Esophagus squamous epithelium (tissue), 5 donors: ENCODE data around the gene GARNL3. TPM values are rescaled to one million over a fixed set of nuclear protein-coding genes. Genes with fewer than 3 reads are reported as not detected.

Experiments used
- DNase-seq: peaks from one replicate; lab custom pipeline; 2025; lab: John Stamatoyannopoulos, UW
- H3K27ac ChIP-seq, 4 donors: fragments of 200-600 bp; sonication (generic); one replicate each; pipeline ENCODE4 v1.5.1; 2016 to 2019; ENCODE audit warnings: mild to moderate bottlenecking in 1 of 4
- H3K27me3 ChIP-seq, 4 donors: fragments of 200-600 bp; sonication (generic); 1 replicate in 3 of 4; 2 replicates in 1 of 4; pipeline versions ENCODE4 v1.5.1 to v1.6.0; 2017 to 2021; ENCODE audit warnings: antibody characterized with exemption in 1 of 4
- H3K36me3 ChIP-seq, 3 donors: fragments of 200-600 bp; sonication (generic); one replicate each; pipeline ENCODE4 v1.5.1; 2016 to 2019
- H3K4me1 ChIP-seq, 3 donors: fragments of 200-600 bp; sonication (generic); one replicate each; pipeline ENCODE4 v1.5.1; 2017 to 2019
- H3K4me3 ChIP-seq, 4 donors: fragments of 200-600 bp; sonication (generic); 1 replicate in 3 of 4; 2 replicates in 1 of 4; pipeline ENCODE4 v1.5.1; 2016 to 2019; ENCODE audit warnings: mild to moderate bottlenecking in 2 of 4, moderate library complexity in 1 of 4
- H3K9me3 ChIP-seq, 3 donors: fragments of 200-600 bp; sonication (generic); one replicate each; pipeline ENCODE4 v1.5.1; 2016 to 2019
- POLR2A ChIP-seq, 4 donors: fragments of 450-650 bp; IDR thresholded peaks; one replicate each; pipeline ENCODE4 v1.6.1; 2017; ENCODE audit warnings: antibody characterized with exemption in 4 of 4, mild to moderate bottlenecking in 4 of 4, moderate library complexity in 3 of 4
- WGBS, 2 donors: methylation state at CpG; one replicate each; pipeline ENCODE4 v1.1.5; 2018; 5-methylcytosine and 5-hydroxymethylcytosine counted together
- intact Hi-C: fragments of 100-400 bp; cut with DNase I; formaldehyde crosslinking; loops from one replicate; pipeline ENCODE4 v1.15.0; 2022
- total RNA-seq, 4 donors: library from RNA; depleted of rRNA; stranded (reverse); fragments of >200 nt; gene quantifications; one replicate each; pipeline ENCODE4 v1.1.0, GENCODE V29; 2016
- TF ChIP-seq, protein P1 (sequence below), 6 experiments: fragments of 450-650 bp in 4 of 6; fragments of 200-600 bp in 2 of 6; sonication (generic) in 2 of 6; IDR thresholded peaks; one replicate each; pipeline ENCODE4 v1.5.1; 2016 to 2019; ENCODE audit warnings: antibody characterized with exemption in 6 of 6, mild to moderate bottlenecking in 4 of 6, moderate library complexity in 4 of 6
- donor health status: DM: yes; HTN: yes; CAD: no.

Gene GARNL3
- total RNA-seq, 4 donors from 2014 or later = 1.1 to 22.9 (median 8.2) TPM

GRCh38 chr9:127415657-127416056 is 151.1 kb downstream of the GARNL3 start:
- Histone ChIP-seq H3K27me3 (no peaks in the 10 kb centered on the region), H3K4me1 (peaks cover 10 to 65% (median 19%) of the 10 kb centered on the region in 3 donors), H3K36me3 (no peaks in the 10 kb centered on the region), H3K4me3 (no peak overlapping the region), H3K9me3 (no peaks in the 10 kb centered on the region), H3K27ac (peak overlapping the region in 2 of 4 donors; percentile 45 to 71)
- intact Hi-C loops = no loop called here
- DNase-seq = no peak
- TF ChIP-seq, protein P1, sequence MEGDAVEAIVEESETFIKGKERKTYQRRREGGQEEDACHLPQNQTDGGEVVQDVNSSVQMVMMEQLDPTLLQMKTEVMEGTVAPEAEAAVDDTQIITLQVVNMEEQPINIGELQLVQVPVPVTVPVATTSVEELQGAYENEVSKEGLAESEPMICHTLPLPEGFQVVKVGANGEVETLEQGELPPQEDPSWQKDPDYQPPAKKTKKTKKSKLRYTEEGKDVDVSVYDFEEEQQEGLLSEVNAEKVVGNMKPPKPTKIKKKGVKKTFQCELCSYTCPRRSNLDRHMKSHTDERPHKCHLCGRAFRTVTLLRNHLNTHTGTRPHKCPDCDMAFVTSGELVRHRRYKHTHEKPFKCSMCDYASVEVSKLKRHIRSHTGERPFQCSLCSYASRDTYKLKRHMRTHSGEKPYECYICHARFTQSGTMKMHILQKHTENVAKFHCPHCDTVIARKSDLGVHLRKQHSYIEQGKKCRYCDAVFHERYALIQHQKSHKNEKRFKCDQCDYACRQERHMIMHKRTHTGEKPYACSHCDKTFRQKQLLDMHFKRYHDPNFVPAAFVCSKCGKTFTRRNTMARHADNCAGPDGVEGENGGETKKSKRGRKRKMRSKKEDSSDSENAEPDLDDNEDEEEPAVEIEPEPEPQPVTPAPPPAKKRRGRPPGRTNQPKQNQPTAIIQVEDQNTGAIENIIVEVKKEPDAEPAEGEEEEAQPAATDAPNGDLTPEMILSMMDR (IDR thresholded peaks at IDR 0.05) = no peak
- TF ChIP-seq POLR2A (IDR thresholded peaks at IDR 0.05) = no peak
- WGBS, 2 donors = 27 to 45% methylated on average over 1 of the region's 1 CpG

DNA sequence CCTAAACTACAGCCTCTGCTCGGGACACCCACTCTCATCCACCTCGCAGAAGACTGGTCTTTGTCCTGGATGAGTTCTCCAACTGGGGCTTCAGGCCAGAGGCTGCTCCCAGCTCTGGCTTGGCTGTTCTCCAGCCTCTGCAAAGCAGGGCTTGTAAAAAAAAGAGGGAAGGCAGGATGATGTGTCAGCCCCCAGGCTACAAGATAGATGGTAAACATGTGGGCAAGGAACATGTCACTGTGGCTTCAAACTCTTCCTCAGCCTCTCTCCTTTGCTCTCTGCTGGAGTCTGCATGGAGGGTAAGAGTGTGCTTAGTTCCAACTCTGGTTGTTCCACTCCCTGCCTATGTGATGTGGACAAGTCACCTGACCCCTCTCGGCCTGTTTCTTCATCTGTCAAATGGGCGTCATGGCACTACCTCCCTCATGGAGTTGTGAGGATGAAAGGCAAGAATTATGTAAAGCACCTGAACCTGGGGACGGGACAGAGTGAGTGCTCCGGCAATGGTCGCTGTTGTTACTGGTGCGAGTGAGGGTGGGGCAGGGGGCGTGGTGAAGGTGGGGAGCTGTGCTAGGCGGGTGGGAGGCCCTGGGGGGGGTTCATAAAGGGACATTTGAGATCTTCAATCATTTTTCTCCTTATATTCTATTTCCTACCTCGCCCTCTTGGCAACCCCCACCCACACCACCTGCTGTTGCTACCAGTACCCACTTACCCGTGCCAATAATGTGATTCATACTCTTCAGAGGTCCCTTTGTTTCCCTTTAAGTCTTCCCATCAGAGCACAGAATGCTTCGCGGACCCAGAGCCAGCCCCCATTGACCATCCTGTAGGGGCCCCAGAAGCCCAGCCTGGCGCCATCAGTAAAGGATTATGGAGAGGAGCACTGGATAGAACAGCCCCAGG is 152.8 kb downstream of the GARNL3 start:
- H3K27me3 ChIP-seq = no peaks in the 10 kb centered on the region
- peaks cover 14 to 77% (median 24%) of the 10 kb centered on the region in 3 donors for H3K4me1 ChIP-seq
- no peak overlapping the region for H3K4me3 ChIP-seq
- 44 to 45% methylated on average over 10 to 12 of the region's 15 CpGs for WGBS, 2 donors
- TF ChIP-seq POLR2A (IDR thresholded peaks at IDR 0.05) = no peak
- H3K36me3 ChIP-seq = no peaks in the 10 kb centered on the region
- intact Hi-C loops = no loop called here
- H3K9me3 ChIP-seq = no peaks in the 10 kb centered on the region
- peak overlapping the region in 3 of 4 donors; percentile 21 to 74 (median 71) for H3K27ac ChIP-seq
- no peak for DNase-seq

GRCh38 chr9:127418037-127418471 is 153.5 kb downstream of the GARNL3 start:
- intact Hi-C loops = no loop called here
- DNase-seq = no peak
- no peaks in the 10 kb centered on the region for H3K36me3 ChIP-seq
- no peaks in the 10 kb centered on the region for H3K27me3 ChIP-seq
- no peaks in the 10 kb centered on the region for H3K9me3 ChIP-seq
- 10 to 40% methylated on average over 1 to 4 of the region's 12 CpGs for WGBS, 2 donors
- H3K27ac ChIP-seq = peak overlapping the region in 3 of 4 donors; percentile 21 to 74 (median 71)
- H3K4me1 ChIP-seq = peaks cover 21 to 84% (median 30%) of the 10 kb centered on the region in 3 donors
- TF ChIP-seq POLR2A (IDR thresholded peaks at IDR 0.05) = no peak
- TF ChIP-seq, protein P1 (IDR thresholded peaks at IDR 0.05) = peak in 3 of 6 experiments; percentile 7 to 49 (median 8)
- no peak overlapping the region for H3K4me3 ChIP-seq

- no peak overlapping the region for H3K4me3 ChIP-seq
- H3K27ac ChIP-seq = peak overlapping the region in 1 of 4 donors; percentile 74
- intact Hi-C loops = no loop called here
- no peak for DNase-seq
- TF ChIP-seq, protein P1 (IDR thresholded peaks at IDR 0.05) = no peak
- no peak for TF ChIP-seq POLR2A (IDR thresholded peaks at IDR 0.05)
- WGBS, 2 donors = 81 to 83% methylated on average over 6 of the region's 6 CpGs
- H3K27me3 ChIP-seq = no peaks in the 10 kb centered on the region
- no peaks in the 10 kb centered on the region for H3K9me3 ChIP-seq
- H3K4me1 ChIP-seq = peaks cover 24 to 88% (median 33%) of the 10 kb centered on the region in 3 donors
- no peaks in the 10 kb centered on the region for H3K36me3 ChIP-seq
Measured at GRCh38 chr9:127419348-127419747, 154.8 kb downstream of the GARNL3 start.

- TF ChIP-seq POLR2A (IDR thresholded peaks at IDR 0.05) = no peak
- Histone ChIP-seq H3K4me1 (peaks cover 36 to 87% (median 45%) of the 10 kb centered on the region in 3 donors), H3K36me3 (no peaks in the 10 kb centered on the region), H3K27me3 (no peaks in the 10 kb centered on the region), H3K27ac (no peak overlapping the region), H3K9me3 (no peaks in the 10 kb centered on the region), H3K4me3 (no peak overlapping the region)
- intact Hi-C loops = no loop called here
- 83 to 94% methylated on average over 7 of the region's 7 CpGs for WGBS, 2 donors
- no peak for DNase-seq
Measured at GRCh38 chr9:127421057-127421456, 156.5 kb downstream of the GARNL3 start.
